Keratinocyte (primary cell): ENCODE data around the gene C10orf90. TPM values are rescaled to one million over a fixed set of nuclear protein-coding genes. Genes with fewer than 3 reads are reported as not detected.

ENCODE experiments used
- DNase-seq: peaks from one replicate; pipeline ENCODE4 v3.0.0-alpha.2; 2011; ENCODE audit warnings: low read depth, missing footprints, low spot score
- FAIRE-seq: peaks from 2 replicates; lab custom pipeline; 2011; peaks lifted over from hg19 to GRCh38; lab: Jason Lieb, UNC
- H2AFZ ChIP-seq: 2 replicates; pipeline ENCODE4 v1.6.0; 2012; ENCODE audit warnings: low read length, control low read depth, inconsistent platforms; ENCODE audit not compliant: control insufficient read depth
- H3K27ac ChIP-seq: 2 replicates; pipeline ENCODE4 v1.5.1; 2011; ENCODE audit warnings: low read length; ENCODE audit not compliant: control insufficient read depth, insufficient read depth
- H3K27me3 ChIP-seq: 3 replicates; pipeline ENCODE4 v1.6.0; 2011; ENCODE audit warnings: low read length; ENCODE audit not compliant: control insufficient read depth, insufficient read depth; ENCODE audit errors: extremely low read depth
- H3K36me3 ChIP-seq, 2 experiments: 2 replicates in 1 of 2; 3 replicates in 1 of 2; pipeline ENCODE4 v1.5.1; 2011; ENCODE audit warnings: low read length in 2 of 2, mild to moderate bottlenecking in 1 of 2; ENCODE audit not compliant: control insufficient read depth in 2 of 2, insufficient read depth in 2 of 2; ENCODE audit errors: extremely low read depth in 1 of 2
- H3K4me1 ChIP-seq: 3 replicates; pipeline ENCODE4 v1.5.1; 2011; ENCODE audit warnings: low read length; ENCODE audit not compliant: control insufficient read depth, insufficient read depth; ENCODE audit errors: extremely low read depth
- H3K4me2 ChIP-seq: 3 replicates; pipeline ENCODE4 v1.6.0; 2011; ENCODE audit warnings: low read depth, low read length; ENCODE audit not compliant: control insufficient read depth, insufficient read depth; ENCODE audit errors: extremely low read depth
- H3K4me3 ChIP-seq, 3 experiments: fragments of 200-600 bp in 1 of 3; sonication (generic) in 1 of 3; 2 replicates in 2 of 3; 3 replicates in 1 of 3; pipeline ENCODE4 v1.5.1; 2011 to 2016; ENCODE audit warnings: low read length in 3 of 3, mild to moderate bottlenecking in 3 of 3, control low read depth in 2 of 3, inconsistent platforms in 1 of 3, low read depth in 1 of 3, mixed read lengths in 1 of 3, mixed run types in 1 of 3, moderate library complexity in 1 of 3; ENCODE audit not compliant: control insufficient read depth in 2 of 3, insufficient read depth in 2 of 3; ENCODE audit errors: extremely low read depth in 1 of 3
- H3K79me2 ChIP-seq: 2 replicates; pipeline ENCODE4 v1.6.0; 2012; ENCODE audit warnings: low read length; ENCODE audit not compliant: control insufficient read depth, insufficient read depth
- H3K9ac ChIP-seq: 3 replicates; pipeline ENCODE4 v1.6.0; 2011; ENCODE audit warnings: low read length; ENCODE audit not compliant: control insufficient read depth, insufficient read depth; ENCODE audit errors: extremely low read depth
- H3K9me1 ChIP-seq: 3 replicates; pipeline ENCODE4 v1.6.0; 2011; ENCODE audit warnings: low read length; ENCODE audit not compliant: control insufficient read depth, insufficient read depth; ENCODE audit errors: extremely low read depth
- H3K9me3 ChIP-seq: 2 replicates; pipeline ENCODE4 v1.5.1; 2012; ENCODE audit warnings: low read depth, low read length; ENCODE audit not compliant: control insufficient read depth
- H4K20me1 ChIP-seq: 3 replicates; pipeline ENCODE4 v1.6.0; 2011; ENCODE audit warnings: low read length; ENCODE audit not compliant: control insufficient read depth, insufficient read depth; ENCODE audit errors: extremely low read depth
- CTCF ChIP-seq, 3 experiments: IDR thresholded peaks in 1 of 3; conservative IDR thresholded peaks in 1 of 3; optimal IDR thresholded peaks in 1 of 3; 2 replicates in 2 of 3; 3 replicates in 1 of 3; pipeline versions ENCODE3 to v1.5.1; 2011; ENCODE audit warnings: low read length in 3 of 3, mild to moderate bottlenecking in 3 of 3, moderate library complexity in 2 of 3, control low read depth in 1 of 3, inconsistent platforms in 1 of 3; ENCODE audit not compliant: insufficient read depth in 2 of 3; ENCODE audit errors: extremely low read depth in 1 of 3
- EZH2 ChIP-seq: IDR thresholded peaks from one replicate; pipeline ENCODE4 v1.6.1; 2012; ENCODE audit warnings: inconsistent platforms, mild to moderate bottlenecking, low read length, moderate library complexity
- dilution Hi-C: fragments of 300-500 bp; cut with MboI; formaldehyde crosslinking; loops from one replicate; pipeline ENCODE4 v1.7.0; 2020; ENCODE audit warnings: low sequenced_read_pairs; ENCODE audit not compliant: extremely low pct_ligation_motif_present
- polyA plus RNA-seq, 5 experiments: library from polyadenylated mRNA; depleted of rRNA in 3 of 5; stranded (reverse) in 3 of 5; stranded (forward) in 1 of 5; unstranded in 1 of 5; fragments of >200 nt; gene quantifications; 1 replicate in 1 of 5; 2 replicates in 3 of 5; 3 replicates in 1 of 5; pipeline versions ENCODE4 v1.2.1 to v1.2.3, GENCODE V29; 2011 to 2012; ENCODE audit warnings: missing spikeins in 2 of 5, low read depth in 1 of 5, low replicate concordance in 1 of 5

C10orf90 gene
- polyA plus RNA-seq, 1 donor (not counting 4 experiments of a cell fraction or from before 2014, with no cell fraction given): not detected

- Histone ChIP-seq H3K79me2 (no peaks in the 10 kb centered on the region), H3K4me1 (no peaks in the 10 kb centered on the region), H2AFZ (no peak overlapping the region), H3K27me3 (no peaks in the 10 kb centered on the region), H3K9me1 (no peaks in the 10 kb centered on the region), H3K9me3 (no peaks in the 10 kb centered on the region), H3K4me3 (no peak overlapping the region), H3K4me2 (no peak overlapping the region), H3K36me3 (no peaks in the 10 kb centered on the region), H3K27ac (no peak overlapping the region), H4K20me1 (no peaks in the 10 kb centered on the region), H3K9ac (no peak overlapping the region)
- DNase-seq (no peak), FAIRE-seq (no peak)
- TF ChIP-seq EZH2: no peak
- TF ChIP-seq CTCF (optimal IDR thresholded peaks at IDR 0.05 in 1 of 3, IDR thresholded peaks at IDR 0.05 in 1 of 3, conservative IDR thresholded peaks at IDR 0.05 in 1 of 3; ENCODE audit: extremely low read depth in 1 of 3, insufficient read depth in 2 of 3, low read length in 3 of 3): no peak
- dilution Hi-C loops: no loop called here
Measured at GRCh38 chr10:126509182-126509581, 161.3 kb downstream of the C10orf90 start.

GRCh38 chr10:126508535-126509040 lies 161.9 kb downstream of the C10orf90 start:
- Histone ChIP-seq H3K27me3 (no peaks in the 10 kb centered on the region), H3K36me3 (no peaks in the 10 kb centered on the region), H3K4me1 (no peaks in the 10 kb centered on the region), H3K4me3 (no peak overlapping the region), H4K20me1 (no peaks in the 10 kb centered on the region), H3K27ac (no peak overlapping the region), H3K79me2 (no peaks in the 10 kb centered on the region), H3K9me3 (no peaks in the 10 kb centered on the region), H2AFZ (no peak overlapping the region), H3K9ac (no peak overlapping the region), H3K9me1 (no peaks in the 10 kb centered on the region), H3K4me2 (no peak overlapping the region)
- DNase-seq: no peak
- dilution Hi-C loops: no loop called here
- FAIRE-seq: no peak
- TF ChIP-seq EZH2: no peak
- no peak for TF ChIP-seq CTCF (optimal IDR thresholded peaks at IDR 0.05 in 1 of 3, IDR thresholded peaks at IDR 0.05 in 1 of 3, conservative IDR thresholded peaks at IDR 0.05 in 1 of 3; ENCODE audit: extremely low read depth in 1 of 3, insufficient read depth in 2 of 3, low read length in 3 of 3)
